ENCODE data around the gene C2orf76.

The C2orf76 gene

DNA sequence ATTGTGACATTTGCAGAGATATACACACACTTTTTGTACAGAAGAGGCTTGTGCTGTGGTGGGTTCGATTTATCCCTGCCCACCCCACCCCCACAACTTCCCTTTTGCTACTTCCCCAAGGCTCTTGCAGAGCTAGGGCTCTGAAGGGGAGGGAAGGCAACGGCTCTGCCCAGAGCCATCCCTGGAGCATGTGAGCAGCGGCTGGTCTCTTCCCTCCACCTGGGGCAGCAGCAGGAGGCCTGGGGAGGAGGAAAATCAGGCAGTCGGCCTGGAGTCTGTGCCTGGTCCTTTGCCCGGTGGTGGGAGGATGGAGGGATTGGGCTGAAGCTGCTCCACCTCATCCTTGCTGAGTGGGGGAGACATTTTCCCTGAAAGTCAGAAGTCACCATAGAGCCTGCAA is 103.0 kb downstream of the C2orf76 start:
- Histone ChIP-seq H4K20me1 (ENCODE audit: insufficient read depth, low read length) (no peaks in the 10 kb centered on the region), H3K27ac (ENCODE audit: low read length) (no peak overlapping the region), H3K36me3 (ENCODE audit: insufficient read depth, low read length) (no peaks in the 10 kb centered on the region), H3K4me2 (ENCODE audit: insufficient read depth, low read length) (no peak overlapping the region), H3K4me1 (ENCODE audit: insufficient read depth, low read length) (no peaks in the 10 kb centered on the region), H3K27me3 (ENCODE audit: insufficient read depth, low read length, poor library complexity) (peaks cover 4% of the 10 kb centered on the region), H3K4me3 (ENCODE audit: low read depth in 1 of 2, low read length in 2 of 2) (no peak overlapping the region), H2AFZ (ENCODE audit: low read depth, low read length) (no peak overlapping the region), H3K9ac (ENCODE audit: low read depth, low read length) (no peak overlapping the region), H3K79me2 (ENCODE audit: insufficient read depth, low read length) (no peaks in the 10 kb centered on the region), H3K9me3 (ENCODE audit: insufficient read depth, low read length, severe bottlenecking) (no peaks in the 10 kb centered on the region)
- no peak for DNase-seq
- no peak for TF ChIP-seq EZH2 (IDR thresholded peaks at IDR 0.05; ENCODE audit: borderline replicate concordance, low read depth, low read length, severe bottlenecking)
- TF ChIP-seq, protein P1, sequence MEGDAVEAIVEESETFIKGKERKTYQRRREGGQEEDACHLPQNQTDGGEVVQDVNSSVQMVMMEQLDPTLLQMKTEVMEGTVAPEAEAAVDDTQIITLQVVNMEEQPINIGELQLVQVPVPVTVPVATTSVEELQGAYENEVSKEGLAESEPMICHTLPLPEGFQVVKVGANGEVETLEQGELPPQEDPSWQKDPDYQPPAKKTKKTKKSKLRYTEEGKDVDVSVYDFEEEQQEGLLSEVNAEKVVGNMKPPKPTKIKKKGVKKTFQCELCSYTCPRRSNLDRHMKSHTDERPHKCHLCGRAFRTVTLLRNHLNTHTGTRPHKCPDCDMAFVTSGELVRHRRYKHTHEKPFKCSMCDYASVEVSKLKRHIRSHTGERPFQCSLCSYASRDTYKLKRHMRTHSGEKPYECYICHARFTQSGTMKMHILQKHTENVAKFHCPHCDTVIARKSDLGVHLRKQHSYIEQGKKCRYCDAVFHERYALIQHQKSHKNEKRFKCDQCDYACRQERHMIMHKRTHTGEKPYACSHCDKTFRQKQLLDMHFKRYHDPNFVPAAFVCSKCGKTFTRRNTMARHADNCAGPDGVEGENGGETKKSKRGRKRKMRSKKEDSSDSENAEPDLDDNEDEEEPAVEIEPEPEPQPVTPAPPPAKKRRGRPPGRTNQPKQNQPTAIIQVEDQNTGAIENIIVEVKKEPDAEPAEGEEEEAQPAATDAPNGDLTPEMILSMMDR (IDR thresholded peaks at IDR 0.05; ENCODE audit: borderline replicate concordance, extremely low read depth, low read length, poor library complexity, severe bottlenecking): no peak
- ATAC-seq (ENCODE audit: insufficient read depth, low read depth): no peak

DNA sequence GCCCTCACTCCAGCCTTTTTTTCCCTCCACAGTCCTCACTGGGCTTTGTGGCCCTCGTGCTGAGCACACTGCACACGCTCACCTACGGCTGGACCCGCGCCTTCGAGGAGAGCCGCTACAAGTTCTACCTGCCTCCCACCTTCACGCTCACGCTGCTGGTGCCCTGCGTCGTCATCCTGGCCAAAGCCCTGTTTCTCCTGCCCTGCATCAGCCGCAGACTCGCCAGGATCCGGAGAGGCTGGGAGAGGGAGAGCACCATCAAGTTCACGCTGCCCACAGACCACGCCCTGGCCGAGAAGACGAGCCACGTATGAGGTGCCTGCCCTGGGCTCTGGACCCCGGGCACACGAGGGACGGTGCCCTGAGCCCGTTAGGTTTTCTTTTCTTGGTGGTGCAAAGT is 103.6 kb downstream of the C2orf76 start:
- TF ChIP-seq, protein P1 (IDR thresholded peaks at IDR 0.05; ENCODE audit: borderline replicate concordance, extremely low read depth, low read length, poor library complexity, severe bottlenecking): no peak
- TF ChIP-seq EZH2 (IDR thresholded peaks at IDR 0.05; ENCODE audit: borderline replicate concordance, low read depth, low read length, severe bottlenecking): no peak
- no peak for DNase-seq
- Histone ChIP-seq H3K4me3 (ENCODE audit: low read depth in 1 of 2, low read length in 2 of 2) (no peak overlapping the region), H3K27me3 (ENCODE audit: insufficient read depth, low read length, poor library complexity) (peaks cover 4% of the 10 kb centered on the region), H4K20me1 (ENCODE audit: insufficient read depth, low read length) (no peaks in the 10 kb centered on the region), H3K79me2 (ENCODE audit: insufficient read depth, low read length) (no peaks in the 10 kb centered on the region), H2AFZ (ENCODE audit: low read depth, low read length) (no peak overlapping the region), H3K36me3 (ENCODE audit: insufficient read depth, low read length) (no peaks in the 10 kb centered on the region), H3K9me3 (ENCODE audit: insufficient read depth, low read length, severe bottlenecking) (no peaks in the 10 kb centered on the region), H3K4me1 (ENCODE audit: insufficient read depth, low read length) (no peaks in the 10 kb centered on the region), H3K4me2 (ENCODE audit: insufficient read depth, low read length) (no peak overlapping the region), H3K27ac (ENCODE audit: low read length) (no peak overlapping the region), H3K9ac (ENCODE audit: low read depth, low read length) (no peak overlapping the region)
- ATAC-seq (ENCODE audit: insufficient read depth, low read depth): no peak

DNA sequence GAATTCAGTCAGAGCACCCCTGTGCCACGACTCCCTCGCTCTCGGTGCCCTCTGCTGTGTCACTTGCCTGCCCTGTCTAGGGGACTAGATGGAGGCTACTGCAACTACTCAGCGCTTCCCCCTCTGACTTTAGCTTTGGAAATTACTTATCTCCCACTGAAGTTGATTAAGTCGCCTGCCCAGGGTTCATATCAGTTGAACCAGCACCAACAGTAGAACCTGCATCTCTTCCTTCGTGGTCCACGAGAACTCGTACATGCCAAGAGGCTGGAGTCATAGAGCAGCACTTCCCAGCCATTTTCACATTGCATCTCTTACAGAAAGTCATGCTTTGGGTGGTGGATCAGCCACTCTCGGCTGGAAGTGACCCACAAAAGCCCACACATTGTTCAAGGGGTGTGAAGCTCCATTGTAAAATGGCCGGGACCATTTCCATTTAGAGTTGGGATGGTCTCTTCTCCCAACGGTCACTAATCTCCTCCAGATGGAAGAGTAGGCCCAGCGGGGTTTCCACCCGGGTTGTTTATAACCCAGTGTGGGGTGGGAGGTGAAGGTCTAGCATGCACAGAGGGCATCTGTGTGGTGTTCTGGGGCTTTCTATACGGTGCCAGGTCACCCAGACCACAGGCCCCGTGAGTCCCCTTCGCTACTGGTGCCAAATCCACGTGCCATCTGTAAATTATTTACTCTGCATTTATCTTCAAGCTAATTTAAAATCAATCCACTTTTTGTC is 105.0 kb downstream of the C2orf76 start:
- DNase-seq: no peak
- TF ChIP-seq, protein P1 (IDR thresholded peaks at IDR 0.05; ENCODE audit: borderline replicate concordance, extremely low read depth, low read length, poor library complexity, severe bottlenecking): no peak
- no peak for TF ChIP-seq EZH2 (IDR thresholded peaks at IDR 0.05; ENCODE audit: borderline replicate concordance, low read depth, low read length, severe bottlenecking)
- no peak overlapping the region for H3K27ac ChIP-seq (ENCODE audit: low read length)

More for the DNA sequence above, 105.0 kb downstream of the C2orf76 start:
- H3K27me3 ChIP-seq (ENCODE audit: insufficient read depth, low read length, poor library complexity): peaks cover 4% of the 10 kb centered on the region
- no peaks in the 10 kb centered on the region for H4K20me1 ChIP-seq (ENCODE audit: insufficient read depth, low read length)
- no peak overlapping the region for H2AFZ ChIP-seq (ENCODE audit: low read depth, low read length)
- no peaks in the 10 kb centered on the region for H3K36me3 ChIP-seq (ENCODE audit: insufficient read depth, low read length)
- H3K4me1 ChIP-seq (ENCODE audit: insufficient read depth, low read length): no peaks in the 10 kb centered on the region
- no peak overlapping the region for H3K4me2 ChIP-seq (ENCODE audit: insufficient read depth, low read length)
- no peak overlapping the region for H3K4me3 ChIP-seq (ENCODE audit: low read depth in 1 of 2, low read length in 2 of 2)
- no peaks in the 10 kb centered on the region for H3K79me2 ChIP-seq (ENCODE audit: insufficient read depth, low read length)
- no peaks in the 10 kb centered on the region for H3K9me3 ChIP-seq (ENCODE audit: insufficient read depth, low read length, severe bottlenecking)
- no peak overlapping the region for H3K9ac ChIP-seq (ENCODE audit: low read depth, low read length)
- ATAC-seq (ENCODE audit: insufficient read depth, low read depth): no peak
